Lower leg skin (tissue), 4 donors: ENCODE measurements around the gene LRRC27. TPM values are rescaled to one million over a fixed set of nuclear protein-coding genes. Genes with fewer than 3 reads are reported as not detected.
A peak's percentile ranks its signal among the peaks of the same experiment; 100 is the strongest.
"Not testable (repeated sequence)": the region's sequence is repeated elsewhere in the genome, so short reads cannot be mapped to it uniquely, and the experiment has no call there.

Experiments used
- DNase-seq, 2 donors: peaks; one replicate each; pipeline ENCODE4 v3.0.0-alpha.2; 2019; ENCODE audit warnings: low spot score in 2 of 2
- H3K4me3 ChIP-seq: fragments of 200-600 bp; sonication (generic); 2 replicates; pipeline ENCODE4 v1.5.1; 2017; ENCODE audit warnings: mild to moderate bottlenecking, low read depth; ENCODE audit not compliant: poor library complexity, severe bottlenecking
- POLR2A ChIP-seq, 2 donors: fragments of 450-650 bp; IDR thresholded peaks; one replicate each; pipeline ENCODE4 v1.6.1; 2016 to 2017; ENCODE audit warnings: antibody characterized with exemption in 2 of 2, mild to moderate bottlenecking in 1 of 2, moderate library complexity in 1 of 2
- WGBS, 2 donors: methylation state at CpG; one replicate each; pipeline ENCODE4 v1.1.5; 2018; 5-methylcytosine and 5-hydroxymethylcytosine counted together
- intact Hi-C: fragments of 100-400 bp; cut with DNase I; formaldehyde crosslinking; loops from one replicate; pipeline ENCODE4 v1.15.0; 2023; ENCODE audit warnings: low total_unique reads
- total RNA-seq, 4 donors: library from RNA; depleted of rRNA; stranded (reverse); fragments of >200 nt; gene quantifications; one replicate each; pipeline ENCODE4 v1.1.0, GENCODE V29; 2016
- TF ChIP-seq, protein P1 (sequence below), 3 donors: fragments of 450-650 bp; IDR thresholded peaks; one replicate each; pipeline ENCODE4 v1.5.1; 2016; ENCODE audit warnings: antibody characterized with exemption in 3 of 3, mild to moderate bottlenecking in 3 of 3, moderate library complexity in 2 of 3

LRRC27 gene
- total RNA-seq, 4 donors from 2014 or later: 3.1 to 11.3 (median 8.5) TPM

DNA sequence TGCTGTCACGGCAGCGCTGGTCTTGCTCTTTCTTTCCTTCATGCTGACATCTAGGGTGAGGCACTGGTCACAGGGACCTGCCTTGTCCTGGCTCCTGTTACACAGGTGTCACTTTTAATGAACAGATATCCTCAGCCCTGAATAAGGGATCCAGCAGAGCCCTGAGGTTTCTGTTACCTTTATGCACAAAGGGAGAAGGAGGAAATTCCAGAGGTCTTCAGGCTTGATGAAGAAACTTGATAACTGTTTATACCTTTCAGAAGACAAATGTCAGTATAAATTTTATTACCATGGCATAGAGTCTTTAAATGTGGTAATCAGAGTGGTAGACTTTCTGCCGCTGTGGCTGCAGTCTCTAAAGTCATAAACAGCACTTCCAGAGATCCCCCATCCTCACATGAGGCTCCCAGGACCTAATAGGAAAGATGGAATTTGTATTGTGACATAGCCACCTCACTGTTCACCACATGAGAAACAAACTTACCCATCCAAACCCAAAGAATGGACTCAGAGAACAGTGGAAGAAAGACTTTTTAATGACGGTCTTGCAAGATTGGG is 2.7 kb downstream of the LRRC27 start:
- no peak for DNase-seq
- 93 to 97% methylated on average over 4 of the region's 4 CpGs for WGBS, 2 donors
- intact Hi-C loops: no loop called here
- no peak overlapping the region for H3K4me3 ChIP-seq
- no peak for TF ChIP-seq POLR2A (IDR thresholded peaks at IDR 0.05)
- TF ChIP-seq, protein P1, sequence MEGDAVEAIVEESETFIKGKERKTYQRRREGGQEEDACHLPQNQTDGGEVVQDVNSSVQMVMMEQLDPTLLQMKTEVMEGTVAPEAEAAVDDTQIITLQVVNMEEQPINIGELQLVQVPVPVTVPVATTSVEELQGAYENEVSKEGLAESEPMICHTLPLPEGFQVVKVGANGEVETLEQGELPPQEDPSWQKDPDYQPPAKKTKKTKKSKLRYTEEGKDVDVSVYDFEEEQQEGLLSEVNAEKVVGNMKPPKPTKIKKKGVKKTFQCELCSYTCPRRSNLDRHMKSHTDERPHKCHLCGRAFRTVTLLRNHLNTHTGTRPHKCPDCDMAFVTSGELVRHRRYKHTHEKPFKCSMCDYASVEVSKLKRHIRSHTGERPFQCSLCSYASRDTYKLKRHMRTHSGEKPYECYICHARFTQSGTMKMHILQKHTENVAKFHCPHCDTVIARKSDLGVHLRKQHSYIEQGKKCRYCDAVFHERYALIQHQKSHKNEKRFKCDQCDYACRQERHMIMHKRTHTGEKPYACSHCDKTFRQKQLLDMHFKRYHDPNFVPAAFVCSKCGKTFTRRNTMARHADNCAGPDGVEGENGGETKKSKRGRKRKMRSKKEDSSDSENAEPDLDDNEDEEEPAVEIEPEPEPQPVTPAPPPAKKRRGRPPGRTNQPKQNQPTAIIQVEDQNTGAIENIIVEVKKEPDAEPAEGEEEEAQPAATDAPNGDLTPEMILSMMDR (IDR thresholded peaks at IDR 0.05): no peak

DNA sequence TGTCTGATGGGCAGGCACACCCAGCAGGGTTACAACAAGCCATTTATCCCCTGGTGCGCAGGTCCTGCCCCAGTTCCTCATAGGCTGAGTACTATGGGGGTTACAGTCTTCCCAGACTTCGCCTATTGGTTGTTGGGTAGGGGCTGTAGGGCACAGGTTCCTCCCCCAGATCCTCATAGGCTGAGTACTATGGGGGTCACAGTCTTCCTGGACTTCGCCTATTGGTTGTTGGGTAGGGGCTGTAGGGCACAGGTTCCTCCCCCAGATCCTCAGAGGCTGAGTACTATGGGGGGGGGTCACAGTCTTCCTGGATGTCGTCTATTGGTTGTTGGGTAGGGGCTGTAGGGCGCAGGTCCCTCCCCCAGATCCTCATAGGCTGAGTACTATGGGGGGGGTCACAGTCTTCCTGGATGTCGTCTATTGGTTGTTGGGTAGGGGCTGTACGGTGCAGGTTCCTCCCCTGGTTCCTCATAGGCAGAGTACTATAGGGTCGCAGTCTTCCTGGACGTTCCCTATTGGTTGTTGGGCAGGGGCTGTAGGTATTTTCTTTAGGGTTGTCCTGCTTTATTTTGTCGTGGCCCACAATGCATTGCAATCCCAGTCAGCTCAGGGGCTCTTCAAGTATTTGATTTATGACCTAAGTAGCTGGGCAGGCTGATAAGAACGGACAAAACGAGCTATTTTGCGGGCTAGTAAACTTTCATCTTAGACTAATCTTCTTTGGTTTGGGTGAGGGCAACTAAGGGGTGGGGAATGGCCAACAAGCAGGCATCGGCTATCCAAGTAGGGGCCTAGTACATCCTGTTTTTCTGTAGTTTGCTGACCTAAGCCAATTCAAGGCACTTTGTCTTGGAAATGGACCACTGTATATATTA is 3.4 kb downstream of the LRRC27 start:
- intact Hi-C loops: no loop called here
- DNase-seq: peak in 1 of 2 donors; percentile 36
- TF ChIP-seq, protein P1 (IDR thresholded peaks at IDR 0.05): no peak
- no peak for TF ChIP-seq POLR2A (IDR thresholded peaks at IDR 0.05)
- H3K4me3 ChIP-seq: no peak overlapping the region
- WGBS, 2 donors: 77 to 91% methylated on average over 12 to 14 of the region's 14 CpGs

DNA sequence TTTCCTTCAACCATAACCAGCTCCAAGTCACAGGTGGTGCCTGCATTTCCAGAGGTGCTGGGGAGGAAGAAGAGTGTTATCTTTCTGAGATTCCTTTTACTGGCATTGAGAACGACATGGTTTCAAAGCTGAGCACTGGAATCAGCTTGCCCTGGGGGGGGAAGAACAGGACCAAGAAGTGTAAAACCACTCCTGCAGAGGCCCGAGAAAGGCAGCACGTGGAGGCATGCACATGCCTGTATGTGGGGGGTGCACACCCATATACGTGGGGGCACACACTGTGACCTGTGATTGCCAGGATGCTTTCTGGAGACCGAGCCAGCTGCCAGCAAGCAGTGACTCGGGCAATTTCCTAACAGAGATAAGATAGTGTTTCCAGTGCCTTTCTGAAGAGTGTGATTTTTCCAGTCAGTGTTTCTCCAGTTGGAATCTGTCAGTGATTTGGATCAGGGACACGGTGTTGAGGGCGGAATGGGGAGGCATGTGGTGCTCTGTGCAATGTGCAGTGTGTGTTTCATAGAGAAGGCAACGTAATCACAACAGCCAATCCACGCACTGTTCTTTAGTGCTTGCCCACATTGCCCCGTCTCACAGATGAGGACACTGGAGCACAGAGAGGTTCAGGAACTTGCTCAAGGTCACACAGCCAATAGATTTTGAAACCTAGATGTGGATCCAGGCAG is 4.2 kb downstream of the LRRC27 start:
- intact Hi-C loops: no loop called here
- DNase-seq: no peak
- TF ChIP-seq, protein P1 (IDR thresholded peaks at IDR 0.05): no peak
- TF ChIP-seq POLR2A (IDR thresholded peaks at IDR 0.05): no peak
- H3K4me3 ChIP-seq: no peak overlapping the region
- 59 to 64% methylated on average over 11 of the region's 11 CpGs for WGBS, 2 donors

DNA sequence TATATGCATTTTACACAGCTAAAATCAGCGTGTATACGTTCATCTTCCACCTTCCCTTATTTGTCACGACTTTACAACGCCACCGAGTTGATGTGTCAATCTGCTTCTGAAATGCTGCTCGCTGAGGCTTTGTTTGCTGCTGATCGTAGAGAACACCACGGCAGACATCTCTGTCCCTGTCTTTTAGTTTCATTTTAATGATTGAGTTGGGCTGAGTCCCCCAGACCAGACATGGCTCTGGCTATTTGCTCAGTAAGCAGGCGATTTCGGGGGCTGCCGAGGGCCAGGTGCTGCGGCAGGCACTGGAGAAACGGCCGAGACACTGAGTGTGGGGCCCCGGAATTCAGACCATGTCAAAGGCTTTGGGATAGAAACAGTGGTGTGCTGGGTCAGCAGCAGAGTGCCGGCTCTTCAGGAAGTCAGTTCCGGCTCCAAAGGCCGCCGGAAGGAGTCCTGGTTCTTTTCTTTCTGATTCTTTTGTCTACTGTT is 5.0 kb downstream of the LRRC27 start:
- WGBS, 2 donors: 77 to 82% methylated on average over 19 of the region's 19 CpGs
- H3K4me3 ChIP-seq: no peak overlapping the region
- no peak for DNase-seq
- no peak for TF ChIP-seq POLR2A (IDR thresholded peaks at IDR 0.05)
- TF ChIP-seq, protein P1 (IDR thresholded peaks at IDR 0.05): no peak
- intact Hi-C loops: no loop called here

DNA sequence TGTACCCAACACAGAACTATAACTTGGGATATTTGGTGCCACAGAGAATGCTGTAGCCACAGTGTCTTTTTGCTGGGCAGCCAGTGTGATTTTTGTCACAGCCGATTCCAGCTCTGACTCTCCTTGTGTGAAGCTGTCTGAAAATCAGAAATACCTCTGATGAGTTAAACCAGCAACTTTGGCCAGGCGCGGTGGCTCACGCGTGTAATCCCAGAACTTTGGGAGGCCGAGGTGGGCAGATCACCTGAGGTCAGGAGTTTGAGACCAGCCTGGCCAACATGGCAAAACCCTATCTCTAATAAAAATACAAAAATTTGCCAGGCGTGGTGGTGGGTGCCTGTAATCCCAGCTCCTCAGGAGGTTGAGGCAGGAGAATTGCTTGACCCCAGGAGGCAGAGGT is 5.9 kb downstream of the LRRC27 start:
- 96% methylated on average over 7 of the region's 7 CpGs for WGBS, 2 donors

DNA sequence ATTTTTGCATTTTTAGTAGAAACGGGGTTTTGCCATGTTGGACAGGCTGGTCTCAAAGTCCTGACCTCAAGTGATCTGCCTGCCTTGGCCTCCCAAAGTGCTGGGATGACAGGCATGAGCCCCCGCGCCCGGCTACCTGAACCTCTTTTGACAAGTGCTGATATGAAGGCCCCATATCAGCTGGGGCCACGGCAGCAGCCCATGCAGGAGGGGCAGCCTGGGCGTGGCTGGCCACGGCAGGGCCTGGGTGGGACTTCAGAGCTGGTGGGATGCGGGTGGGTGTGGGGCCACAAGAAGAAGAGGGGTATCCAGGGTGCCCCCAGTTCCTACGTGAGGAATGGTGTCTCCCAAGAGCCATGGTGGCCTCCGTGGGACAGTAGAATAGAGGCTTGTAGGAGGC is 6.9 kb downstream of the LRRC27 start:
- WGBS, 2 donors: 96 to 98% methylated on average over 10 of the region's 10 CpGs
- no peak for DNase-seq
- intact Hi-C loops: no loop called here
- no peak for TF ChIP-seq POLR2A (IDR thresholded peaks at IDR 0.05)
- TF ChIP-seq, protein P1 (IDR thresholded peaks at IDR 0.05): no peak
- H3K4me3 ChIP-seq: no peak overlapping the region

More for the DNA sequence above, 5.9 kb downstream of the LRRC27 start:
- DNase-seq, intact Hi-C loops, H3K4me3 ChIP-seq: not testable (repeated sequence)
